Endothelial cell of umbilical vein (primary cell): ENCODE results near the gene NPAS4. TPM values are rescaled to one million over a fixed set of nuclear protein-coding genes. Genes with fewer than 3 reads are reported as not detected.

ENCODE experiments used
- BruUV-seq: library from RNA; stranded (reverse); fragments of 400-500 nt; replicated peaks from 2 replicates; lab custom pipeline; 2021; lab: Mats Ljungman, UMichigan
- CTCF ChIA-PET: fragments of 300-600, 350-600 bp; sonication (Branson Sonifier 250); formaldehyde crosslinking; loops from one replicate; lab custom pipeline; 2021; ENCODE audit warnings: antibody characterized with exemption, inconsistent platforms; lab: Charles Lee
- POLR2A ChIA-PET: fragments of 300-600, 350-600 bp; sonication (Branson Sonifier 250); formaldehyde crosslinking; loops from one replicate; lab custom pipeline; 2021; ENCODE audit warnings: antibody characterized with exemption, inconsistent platforms; lab: Charles Lee
- DNase-seq: peaks from one replicate; pipeline ENCODE4 v3.0.0-alpha.2; 2011; ENCODE audit warnings: low read depth, low spot score
- FAIRE-seq: peaks from 2 replicates; lab custom pipeline; 2011; peaks lifted over from hg19 to GRCh38; lab: Jason Lieb, UNC
- H2AFZ ChIP-seq: 2 replicates; pipeline ENCODE4 v1.6.0; 2012; ENCODE audit warnings: low read depth, low read length, control low read depth, inconsistent platforms
- H3K27ac ChIP-seq: 2 replicates; pipeline ENCODE4 v1.5.1; 2011; ENCODE audit warnings: low read depth, mild to moderate bottlenecking, control low read depth, low read length, moderate library complexity; ENCODE audit not compliant: insufficient read depth
- H3K27me3 ChIP-seq, 2 experiments: 2 replicates each; pipeline versions ENCODE4 v1.6.0 to v1.6.1; 2011; ENCODE audit warnings: low read length in 2 of 2, mixed read lengths in 1 of 2; ENCODE audit not compliant: control insufficient read depth in 2 of 2, insufficient read depth in 2 of 2
- H3K36me3 ChIP-seq, 2 experiments: 2 replicates in 1 of 2; 3 replicates in 1 of 2; pipeline ENCODE4 v1.5.1; 2011; ENCODE audit warnings: low read length in 2 of 2, mild to moderate bottlenecking in 1 of 2, moderate library complexity in 1 of 2; ENCODE audit not compliant: control insufficient read depth in 2 of 2, insufficient read depth in 2 of 2; ENCODE audit errors: extremely low read depth in 1 of 2
- H3K4me1 ChIP-seq: 3 replicates; pipeline ENCODE4 v1.5.1; 2011; ENCODE audit warnings: mild to moderate bottlenecking, low read length; ENCODE audit not compliant: control insufficient read depth, insufficient read depth; ENCODE audit errors: extremely low read depth
- H3K4me2 ChIP-seq: 2 replicates; pipeline ENCODE4 v1.6.1; 2011; ENCODE audit warnings: low read length, control low read depth, mixed read lengths; ENCODE audit not compliant: insufficient read depth
- H3K4me3 ChIP-seq, 3 experiments: fragments of 200-600 bp in 1 of 3; sonication (generic), shearing (Covaris generic) in 1 of 3; replicated peaks in 1 of 3; 2 replicates each; pipeline ENCODE4 v1.5.1; 2011 to 2016; ENCODE audit warnings: control low read depth in 3 of 3, low read length in 3 of 3, mild to moderate bottlenecking in 2 of 3, inconsistent platforms in 1 of 3, low read depth in 1 of 3, moderate library complexity in 1 of 3; ENCODE audit not compliant: insufficient read depth in 1 of 3
- H3K79me2 ChIP-seq: 2 replicates; pipeline ENCODE4 v1.6.0; 2012; ENCODE audit warnings: low read length, inconsistent platforms; ENCODE audit not compliant: control insufficient read depth, insufficient read depth
- H3K9ac ChIP-seq: replicated peaks from 2 replicates; pipeline ENCODE3; 2011; ENCODE audit warnings: low read length, control low read depth; ENCODE audit not compliant: insufficient read depth; ENCODE audit errors: extremely low read depth
- H3K9me1 ChIP-seq: replicated peaks from 3 replicates; pipeline ENCODE4 v1.6.0; 2011; ENCODE audit warnings: mild to moderate bottlenecking, low read length; ENCODE audit not compliant: control insufficient read depth, insufficient read depth; ENCODE audit errors: extremely low read depth
- H3K9me3 ChIP-seq: replicated peaks from 2 replicates; pipeline ENCODE4 v1.5.1; 2012; ENCODE audit warnings: low read length, inconsistent platforms; ENCODE audit not compliant: control insufficient read depth, insufficient read depth
- H4K20me1 ChIP-seq: replicated peaks from 2 replicates; pipeline ENCODE3; 2011; ENCODE audit warnings: mild to moderate bottlenecking, low read length; ENCODE audit not compliant: control insufficient read depth, insufficient read depth; ENCODE audit errors: extremely low read depth
- CTCF ChIP-seq, 2 donors: IDR thresholded peaks; 1 replicate in 1 of 2; 2 replicates in 1 of 2; pipeline ENCODE4 v1.5.1; 2011; ENCODE audit warnings: low read length in 2 of 2, mild to moderate bottlenecking in 2 of 2, moderate library complexity in 2 of 2, control low read depth in 1 of 2, inconsistent platforms in 1 of 2, low read depth in 1 of 2; ENCODE audit not compliant: insufficient read depth in 1 of 2; ENCODE audit errors: extremely low read depth in 1 of 2
- EZH2 ChIP-seq: IDR thresholded peaks from 2 replicates; pipeline ENCODE4 v1.6.1; 2012; ENCODE audit warnings: borderline replicate concordance, low read depth, mild to moderate bottlenecking, moderate library complexity, low read length, inconsistent platforms; ENCODE audit not compliant: severe bottlenecking
- FOS ChIP-seq: IDR thresholded peaks from 2 replicates; pipeline ENCODE4 v1.6.1; 2011; ENCODE audit warnings: mild to moderate bottlenecking, low read length, moderate library complexity, borderline replicate concordance; ENCODE audit not compliant: insufficient read depth
- GATA2 ChIP-seq: IDR thresholded peaks from 2 replicates; pipeline ENCODE4 v1.7.0; 2011; ENCODE audit warnings: low read depth, mild to moderate bottlenecking, moderate library complexity, mixed read lengths, low read length; ENCODE audit not compliant: insufficient read length, insufficient read depth
- JUN ChIP-seq: IDR thresholded peaks from 2 replicates; pipeline ENCODE4 v1.6.1; 2011; ENCODE audit warnings: borderline replicate concordance, low read depth; ENCODE audit not compliant: insufficient read length, insufficient read depth
- MAX ChIP-seq: IDR thresholded peaks from 2 replicates; pipeline ENCODE4 v1.6.1; 2011; ENCODE audit not compliant: insufficient read depth, insufficient read length
- MYC ChIP-seq: IDR thresholded peaks from one replicate; pipeline ENCODE4 v1.6.1; 2011; ENCODE audit warnings: mild to moderate bottlenecking, low read depth, low read length
- POLR2A ChIP-seq: IDR thresholded peaks from 2 replicates; pipeline ENCODE4 v1.6.1; 2012; ENCODE audit warnings: low read depth, mild to moderate bottlenecking, control low read depth, low read length
- POLR2AphosphoS5 ChIP-seq: IDR thresholded peaks from 2 replicates; pipeline ENCODE4 v1.6.1; 2012; ENCODE audit warnings: low read depth, mild to moderate bottlenecking, control low read depth, low read length, moderate library complexity; ENCODE audit not compliant: insufficient read depth
- dilution Hi-C: fragments of 300-500 bp; cut with MboI; formaldehyde crosslinking; loops from one replicate; pipeline ENCODE4 v1.15.0; 2019; ENCODE audit warnings: low sequenced_read_pairs; ENCODE audit not compliant: extremely low pct_ligation_motif_present
- intact Hi-C: fragments of 100-400 bp; cut with micrococcal nuclease; formaldehyde crosslinking; loops from one replicate; pipeline ENCODE4 v1.10.0; 2022
- polyA plus RNA-seq, 4 experiments: library from polyadenylated mRNA; depleted of rRNA in 3 of 4; stranded (reverse) in 3 of 4; unstranded in 1 of 4; fragments of >200 nt; gene quantifications; 2 replicates each; pipeline versions ENCODE4 v1.2.1 to v1.2.3, GENCODE V29; 2011 to 2012; ENCODE audit warnings: missing spikeins in 1 of 4
- total RNA-seq: library from RNA; stranded (reverse); gene quantifications from 2 replicates; pipeline ENCODE4 v1.2.3, GENCODE V29; 2021

The NPAS4 gene
- total and polyA plus RNA-seq, 2 donors (not counting 3 experiments of a cell fraction or from before 2014, with no cell fraction given): not detected

GRCh38 chr11:66412110-66412509 is 8.7 kb upstream of the NPAS4 start:
- H3K4me1 ChIP-seq: no peaks in the 10 kb centered on the region
- no peak overlapping the region for H3K4me2 ChIP-seq
- dilution Hi-C loops (no loop called here), intact Hi-C loops (no loop called here)
- no peak overlapping the region for H3K4me3 ChIP-seq
- FAIRE-seq (no peak), DNase-seq (no peak)
- H3K27me3 ChIP-seq: peaks cover 8 to 13% of the 10 kb centered on the region in 2 experiments
- ChIA-PET CTCF (interaction anchor here (1.0 to 7.1 kb wide), 3 partner anchors 9 to 27 kb away, joined by 5 to 87 read pairs (median 6); partner anchors contain the start of genes MRPL11 and NPAS4), POLR2A (no interaction called here)
- no peak for TF ChIP-seq POLR2A
- TF ChIP-seq CTCF (IDR thresholded peaks at IDR 0.05; ENCODE audit: extremely low read depth in 1 of 2, insufficient read depth in 1 of 2, low read depth in 1 of 2, low read length in 2 of 2): no peak
- TF ChIP-seq MYC: no peak
- no peak for TF ChIP-seq MAX
- no peak for TF ChIP-seq GATA2
- no peak for TF ChIP-seq EZH2
- TF ChIP-seq POLR2AphosphoS5: no peak
- no peak for TF ChIP-seq FOS
- TF ChIP-seq JUN: no peak
- no peaks in the 10 kb centered on the region for H3K9me3 ChIP-seq
- H3K27ac ChIP-seq: no peak overlapping the region
- no peak overlapping the region for H3K9ac ChIP-seq
- BruUV-seq: no TSS peak
- no peaks in the 10 kb centered on the region for H3K9me1 ChIP-seq
- no peaks in the 10 kb centered on the region for H3K36me3 ChIP-seq
- H2AFZ ChIP-seq: no peak overlapping the region
- H3K79me2 ChIP-seq: no peaks in the 10 kb centered on the region
- no peaks in the 10 kb centered on the region for H4K20me1 ChIP-seq
